SK-N-SH (cell line): ENCODE results near the gene ZC3H8.

Experiments used
- EP300 ChIP-seq, 2 experiments: IDR thresholded peaks; 2 replicates each; pipeline versions ENCODE4 v1.4.0 to v1.6.1; 2012; ENCODE audit warnings: borderline replicate concordance in 1 of 2, low read depth in 1 of 2, low read length in 1 of 2
- JUND ChIP-seq: IDR thresholded peaks from 2 replicates; pipeline ENCODE4 v1.4.0; 2012
- MXI1 ChIP-seq: IDR thresholded peaks from 2 replicates; pipeline ENCODE4 v1.6.1; 2012; ENCODE audit warnings: mild to moderate bottlenecking, low read depth, low read length, improper control_type of control experiment
- POLR2AphosphoS5 ChIP-seq: IDR thresholded peaks from 2 replicates; pipeline ENCODE4 v1.6.1; 2012; ENCODE audit warnings: low read depth, low read length
- RAD21 ChIP-seq: IDR thresholded peaks from 2 replicates; pipeline ENCODE4 v1.6.1; 2012; ENCODE audit warnings: mild to moderate bottlenecking, low read length
- REST ChIP-seq: IDR thresholded peaks from 2 replicates; pipeline ENCODE4 v1.6.1; 2012; ENCODE audit warnings: mild to moderate bottlenecking, low read depth, low read length, moderate library complexity
- RFX5 ChIP-seq: IDR thresholded peaks from 2 replicates; pipeline ENCODE4 v1.6.1; 2012; ENCODE audit warnings: mild to moderate bottlenecking, improper control_type of control experiment, low read length
- TAF1 ChIP-seq: IDR thresholded peaks from 2 replicates; pipeline ENCODE4 v1.6.1; 2012; ENCODE audit warnings: low read depth, mild to moderate bottlenecking, low read length, moderate library complexity, borderline replicate concordance
- YY1 ChIP-seq: IDR thresholded peaks from 2 replicates; pipeline ENCODE4 v1.4.0; 2012; ENCODE audit warnings: low read depth, mild to moderate bottlenecking
- ZBTB33 ChIP-seq: IDR thresholded peaks from 2 replicates; pipeline ENCODE4 v1.4.0; 2012; ENCODE audit warnings: low read depth, borderline replicate concordance
- TF ChIP-seq, protein P1 (sequence below): fragments of 200-600 bp; sonication (generic); IDR thresholded peaks from 2 replicates; pipeline ENCODE4 v1.6.1; 2017; ENCODE audit warnings: antibody characterized with exemption, mild to moderate bottlenecking, moderate library complexity

- TF ChIP-seq, protein P1, sequence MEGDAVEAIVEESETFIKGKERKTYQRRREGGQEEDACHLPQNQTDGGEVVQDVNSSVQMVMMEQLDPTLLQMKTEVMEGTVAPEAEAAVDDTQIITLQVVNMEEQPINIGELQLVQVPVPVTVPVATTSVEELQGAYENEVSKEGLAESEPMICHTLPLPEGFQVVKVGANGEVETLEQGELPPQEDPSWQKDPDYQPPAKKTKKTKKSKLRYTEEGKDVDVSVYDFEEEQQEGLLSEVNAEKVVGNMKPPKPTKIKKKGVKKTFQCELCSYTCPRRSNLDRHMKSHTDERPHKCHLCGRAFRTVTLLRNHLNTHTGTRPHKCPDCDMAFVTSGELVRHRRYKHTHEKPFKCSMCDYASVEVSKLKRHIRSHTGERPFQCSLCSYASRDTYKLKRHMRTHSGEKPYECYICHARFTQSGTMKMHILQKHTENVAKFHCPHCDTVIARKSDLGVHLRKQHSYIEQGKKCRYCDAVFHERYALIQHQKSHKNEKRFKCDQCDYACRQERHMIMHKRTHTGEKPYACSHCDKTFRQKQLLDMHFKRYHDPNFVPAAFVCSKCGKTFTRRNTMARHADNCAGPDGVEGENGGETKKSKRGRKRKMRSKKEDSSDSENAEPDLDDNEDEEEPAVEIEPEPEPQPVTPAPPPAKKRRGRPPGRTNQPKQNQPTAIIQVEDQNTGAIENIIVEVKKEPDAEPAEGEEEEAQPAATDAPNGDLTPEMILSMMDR, result no peak
- TF ChIP-seq POLR2AphosphoS5 (no peak), RFX5 (no peak), TAF1 (no peak), EP300 (IDR thresholded peaks at IDR 0.05; ENCODE audit: borderline replicate concordance in 1 of 2, low read depth in 1 of 2, low read length in 1 of 2) (no peak), ZBTB33 (no peak), JUND (no peak), YY1 (no peak), REST (no peak), RAD21 (no peak), MXI1 (no peak)
Measured at GRCh38 chr2:112262876-112263275, 8.0 kb upstream of the ZC3H8 start.
